ENCODE data around the gene LRRC27.

- TF ChIP-seq CTCF (IDR thresholded peaks at IDR 0.05; ENCODE audit: insufficient read depth, low read length, poor library complexity, severe bottlenecking) = no peak
- no peak for TF ChIP-seq EZH2phosphoT487 (conservative IDR thresholded peaks at IDR 0.05; ENCODE audit: low read length)
Measured at GRCh38 chr10:132389433-132390169, 57.6 kb downstream of the LRRC27 start.

Measured in SU-DHL-6 (cell line).